ENCODE measurements around the gene INO80E.

DNA sequence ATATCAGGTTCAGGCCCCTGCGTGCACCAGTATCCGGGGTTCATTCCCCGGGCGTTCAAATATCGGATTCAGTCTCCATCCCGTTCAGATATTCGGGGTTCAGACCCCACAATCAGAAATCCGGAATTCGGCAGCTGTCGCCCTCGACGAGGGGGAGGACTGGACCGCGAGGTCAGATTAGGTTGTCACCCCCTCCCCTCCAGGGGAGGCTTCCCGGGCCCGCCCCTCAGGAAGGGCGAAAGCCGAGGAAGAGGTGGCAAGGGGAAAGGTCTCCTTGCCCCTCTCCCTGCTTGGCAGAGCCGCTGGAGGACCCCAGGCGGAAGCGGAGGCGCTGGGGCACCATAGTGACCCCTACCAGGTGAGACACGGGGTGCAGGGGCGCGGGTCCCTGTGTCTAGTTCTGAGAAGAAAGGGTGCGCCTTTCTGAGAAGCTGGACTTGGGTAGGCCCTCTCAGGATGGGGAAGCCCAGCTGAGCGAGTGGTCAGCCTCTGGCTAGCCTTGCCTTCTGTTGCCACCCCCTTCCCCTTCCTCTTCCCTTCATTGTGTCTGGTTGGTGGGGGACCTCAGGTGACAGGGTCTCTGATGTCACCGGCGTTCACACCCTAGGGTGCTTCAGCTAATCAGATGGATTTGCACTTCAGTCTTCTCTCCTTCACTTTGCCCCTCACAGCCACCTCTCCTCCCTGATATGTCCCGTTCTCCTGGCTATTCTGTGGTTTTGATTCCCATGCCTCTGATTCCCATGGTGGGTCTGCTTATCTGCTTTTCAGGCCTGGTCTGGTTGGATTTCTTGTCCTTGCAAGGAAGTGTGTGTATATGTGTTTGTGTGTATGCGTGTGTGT is 21.5 kb upstream of the INO80E start:
- TF ChIP-seq, protein P1, sequence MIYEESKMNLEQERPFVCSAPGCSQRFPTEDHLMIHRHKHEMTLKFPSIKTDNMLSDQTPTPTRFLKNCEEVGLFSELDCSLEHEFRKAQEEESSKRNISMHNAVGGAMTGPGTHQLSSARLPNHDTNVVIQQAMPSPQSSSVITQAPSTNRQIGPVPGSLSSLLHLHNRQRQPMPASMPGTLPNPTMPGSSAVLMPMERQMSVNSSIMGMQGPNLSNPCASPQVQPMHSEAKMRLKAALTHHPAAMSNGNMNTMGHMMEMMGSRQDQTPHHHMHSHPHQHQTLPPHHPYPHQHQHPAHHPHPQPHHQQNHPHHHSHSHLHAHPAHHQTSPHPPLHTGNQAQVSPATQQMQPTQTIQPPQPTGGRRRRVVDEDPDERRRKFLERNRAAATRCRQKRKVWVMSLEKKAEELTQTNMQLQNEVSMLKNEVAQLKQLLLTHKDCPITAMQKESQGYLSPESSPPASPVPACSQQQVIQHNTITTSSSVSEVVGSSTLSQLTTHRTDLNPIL (CRISPR knock-in tag; IDR thresholded peaks at IDR 0.05; ENCODE audit: low read depth), result no peak
- TF ChIP-seq CSDC2 (CRISPR knock-in tag; IDR thresholded peaks at IDR 0.05) (no peak), ZFP3 (CRISPR knock-in tag; IDR thresholded peaks at IDR 0.05) (no peak), ZNF8 (CRISPR knock-in tag; IDR thresholded peaks at IDR 0.05) (no peak), OSR1 (CRISPR knock-in tag; IDR thresholded peaks at IDR 0.05) (no peak), RARB (CRISPR knock-in tag; IDR thresholded peaks at IDR 0.05) (no peak), ZFP30 (CRISPR knock-in tag; IDR thresholded peaks at IDR 0.05) (no peak), ESRRG (CRISPR knock-in tag; IDR thresholded peaks at IDR 0.05) (no peak), BACH2 (CRISPR knock-in tag; IDR thresholded peaks at IDR 0.05; ENCODE audit: borderline replicate concordance) (no peak)
- TF ChIP-seq, protein P2, sequence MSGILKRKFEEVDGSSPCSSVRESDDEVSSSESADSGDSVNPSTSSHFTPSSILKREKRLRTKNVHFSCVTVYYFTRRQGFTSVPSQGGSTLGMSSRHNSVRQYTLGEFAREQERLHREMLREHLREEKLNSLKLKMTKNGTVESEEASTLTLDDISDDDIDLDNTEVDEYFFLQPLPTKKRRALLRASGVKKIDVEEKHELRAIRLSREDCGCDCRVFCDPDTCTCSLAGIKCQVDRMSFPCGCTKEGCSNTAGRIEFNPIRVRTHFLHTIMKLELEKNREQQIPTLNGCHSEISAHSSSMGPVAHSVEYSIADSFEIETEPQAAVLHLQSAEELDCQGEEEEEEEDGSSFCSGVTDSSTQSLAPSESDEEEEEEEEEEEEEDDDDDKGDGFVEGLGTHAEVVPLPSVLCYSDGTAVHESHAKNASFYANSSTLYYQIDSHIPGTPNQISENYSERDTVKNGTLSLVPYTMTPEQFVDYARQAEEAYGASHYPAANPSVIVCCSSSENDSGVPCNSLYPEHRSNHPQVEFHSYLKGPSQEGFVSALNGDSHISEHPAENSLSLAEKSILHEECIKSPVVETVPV (CRISPR knock-in tag; IDR thresholded peaks at IDR 0.05), result no peak
- TF ChIP-seq, protein P3, sequence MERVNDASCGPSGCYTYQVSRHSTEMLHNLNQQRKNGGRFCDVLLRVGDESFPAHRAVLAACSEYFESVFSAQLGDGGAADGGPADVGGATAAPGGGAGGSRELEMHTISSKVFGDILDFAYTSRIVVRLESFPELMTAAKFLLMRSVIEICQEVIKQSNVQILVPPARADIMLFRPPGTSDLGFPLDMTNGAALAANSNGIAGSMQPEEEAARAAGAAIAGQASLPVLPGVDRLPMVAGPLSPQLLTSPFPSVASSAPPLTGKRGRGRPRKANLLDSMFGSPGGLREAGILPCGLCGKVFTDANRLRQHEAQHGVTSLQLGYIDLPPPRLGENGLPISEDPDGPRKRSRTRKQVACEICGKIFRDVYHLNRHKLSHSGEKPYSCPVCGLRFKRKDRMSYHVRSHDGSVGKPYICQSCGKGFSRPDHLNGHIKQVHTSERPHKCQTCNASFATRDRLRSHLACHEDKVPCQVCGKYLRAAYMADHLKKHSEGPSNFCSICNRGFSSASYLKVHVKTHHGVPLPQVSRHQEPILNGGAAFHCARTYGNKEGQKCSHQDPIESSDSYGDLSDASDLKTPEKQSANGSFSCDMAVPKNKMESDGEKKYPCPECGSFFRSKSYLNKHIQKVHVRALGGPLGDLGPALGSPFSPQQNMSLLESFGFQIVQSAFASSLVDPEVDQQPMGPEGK (CRISPR knock-in tag; IDR thresholded peaks at IDR 0.05; ENCODE audit: borderline replicate concordance), result no peak
